HG03521 (cell line): Measurements from ENCODE around the gene FBXW8.

Experiments
- ATAC-seq: cut with Tn5 transposase; IDR thresholded peaks from one replicate; pipeline ENCODE4 v1.9.1; 2021; ENCODE audit warnings: mild to moderate bottlenecking, moderate library complexity; ENCODE audit not compliant: unreplicated experiment

FBXW8 gene

DNA sequence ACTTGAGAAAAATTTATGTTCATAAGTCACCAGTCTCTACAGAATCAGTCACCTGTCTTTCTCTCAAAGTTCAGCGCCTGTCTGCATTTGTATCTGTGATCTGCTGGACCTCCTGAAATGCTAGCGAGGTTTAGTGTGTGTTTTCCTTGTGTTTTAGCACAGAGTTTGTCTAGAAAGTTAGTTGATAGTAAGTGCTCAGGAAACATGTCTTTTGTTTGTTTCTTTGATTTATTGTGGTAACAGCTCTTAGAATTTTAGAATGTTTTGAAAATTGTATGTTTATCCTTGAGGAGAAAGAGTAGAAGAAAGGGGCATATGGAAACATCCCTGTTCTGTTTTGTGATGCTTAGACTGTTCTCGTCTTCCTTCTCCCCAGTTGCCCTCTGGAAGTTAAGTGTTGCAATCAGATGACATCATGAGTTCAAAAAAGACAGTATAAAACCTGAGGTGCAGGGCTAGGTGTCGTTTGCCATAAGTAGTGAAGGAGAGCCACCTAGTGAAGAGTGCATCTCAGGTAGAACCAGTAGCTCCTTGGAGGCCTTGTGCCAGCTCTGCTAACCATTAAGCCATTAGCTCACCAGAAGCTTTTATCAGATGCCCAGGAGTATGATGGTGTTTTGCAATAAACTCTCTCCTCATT lies 44.8 kb downstream of the FBXW8 start:
- no peak for ATAC-seq

DNA sequence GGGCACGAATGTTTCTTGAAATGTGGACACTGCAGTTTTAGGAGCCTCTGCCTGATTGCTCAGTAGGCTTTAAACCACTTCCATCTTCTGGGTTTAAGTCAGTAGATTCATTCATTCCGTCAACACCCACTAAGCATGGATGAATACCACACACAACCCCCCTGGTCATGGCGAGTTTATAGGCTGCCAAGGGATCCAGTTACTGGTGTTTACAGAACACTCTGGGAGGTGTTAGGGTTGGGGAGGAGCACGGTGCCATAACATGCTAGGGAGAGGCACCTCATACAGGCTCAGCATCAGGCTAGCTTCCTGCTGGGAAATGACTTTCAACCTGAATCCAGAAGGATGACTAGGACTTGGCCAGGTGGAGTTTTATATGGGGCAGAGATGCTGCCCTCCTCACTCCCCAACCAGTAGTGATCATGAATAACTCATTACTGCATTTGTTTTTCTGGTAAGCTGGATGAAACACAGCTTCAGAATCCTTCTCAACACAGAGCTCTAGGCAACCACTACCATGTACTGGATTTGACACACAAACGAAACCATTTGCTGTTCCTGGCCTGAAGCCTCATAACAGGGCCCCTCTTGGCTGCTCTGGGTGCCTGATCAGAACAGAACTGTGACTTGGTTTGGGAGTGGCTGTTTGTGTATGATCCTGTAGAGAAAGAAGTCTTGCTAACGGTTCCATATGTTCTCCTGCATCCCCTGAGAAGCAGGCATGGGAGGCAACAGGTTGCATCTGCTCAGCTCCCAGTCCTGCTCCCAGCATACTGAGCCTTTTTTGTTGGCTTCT lies 47.9 kb downstream of the FBXW8 start:
- no peak for ATAC-seq

DNA sequence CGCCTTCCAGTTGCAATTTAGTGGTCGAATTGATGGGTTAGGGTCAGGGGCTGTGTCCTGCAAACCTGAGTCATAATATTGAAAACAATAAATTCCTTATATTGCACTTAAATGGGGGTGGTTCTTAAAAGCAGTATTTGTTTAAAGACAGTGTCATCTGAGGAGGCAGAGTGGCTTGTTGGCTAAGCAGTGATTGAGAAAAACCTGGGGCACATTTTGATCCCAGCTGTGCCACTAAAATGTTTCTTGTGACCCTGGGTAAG lies 48.4 kb downstream of the FBXW8 start:
- ATAC-seq = no peak

DNA sequence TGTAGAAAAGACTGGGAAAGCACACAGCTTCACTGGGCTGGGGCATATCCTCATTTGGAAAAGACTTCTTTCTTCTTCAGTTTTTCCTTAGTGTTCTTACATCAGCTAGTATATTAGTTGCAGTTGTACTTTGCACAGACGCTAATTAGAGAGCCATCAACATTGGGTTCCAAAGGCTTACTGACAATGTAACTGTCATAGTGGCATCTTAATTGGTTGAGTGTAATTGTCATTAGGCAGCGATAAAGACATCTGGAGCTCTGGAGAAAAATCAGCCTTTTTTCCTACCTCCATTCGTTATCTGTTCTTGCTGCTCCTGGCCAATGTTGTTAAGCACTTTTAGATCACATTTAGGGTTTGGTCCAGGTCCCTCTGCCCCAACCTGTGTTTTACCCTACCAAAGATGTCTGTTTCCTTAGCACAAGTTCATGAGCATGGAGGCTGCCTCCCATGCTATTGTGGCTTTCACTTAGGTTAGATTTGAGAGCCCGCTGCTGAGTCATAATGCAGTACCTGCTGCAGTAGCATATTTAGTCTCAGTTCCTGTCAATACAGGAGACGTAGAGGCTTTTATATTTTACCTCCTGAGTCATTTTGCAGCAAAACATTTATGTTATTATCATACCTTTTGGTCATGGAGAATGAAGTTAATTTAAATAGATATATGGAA lies 49.2 kb downstream of the FBXW8 start:
- ATAC-seq = peak; percentile 95

DNA sequence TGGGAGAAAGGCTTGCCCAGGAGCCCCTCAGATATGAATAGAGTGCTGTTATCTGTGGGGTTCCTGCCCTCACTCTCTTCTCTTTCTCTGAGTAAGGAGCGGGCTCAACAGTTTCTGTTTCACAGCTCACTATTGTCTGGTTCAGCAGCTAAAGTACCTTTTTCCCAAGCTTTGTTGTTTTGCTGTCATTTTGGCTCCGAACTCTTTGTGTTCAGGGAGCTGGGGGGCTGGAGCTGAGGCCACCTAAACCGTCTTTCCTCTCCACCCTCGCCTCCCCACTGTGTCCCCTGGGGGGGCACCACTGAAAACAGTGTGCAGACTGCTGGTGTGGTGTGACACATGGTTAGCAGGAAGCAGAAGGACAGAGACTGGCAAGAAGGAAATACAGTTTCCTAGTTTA lies 51.4 kb downstream of the FBXW8 start:
- no peak for ATAC-seq

DNA sequence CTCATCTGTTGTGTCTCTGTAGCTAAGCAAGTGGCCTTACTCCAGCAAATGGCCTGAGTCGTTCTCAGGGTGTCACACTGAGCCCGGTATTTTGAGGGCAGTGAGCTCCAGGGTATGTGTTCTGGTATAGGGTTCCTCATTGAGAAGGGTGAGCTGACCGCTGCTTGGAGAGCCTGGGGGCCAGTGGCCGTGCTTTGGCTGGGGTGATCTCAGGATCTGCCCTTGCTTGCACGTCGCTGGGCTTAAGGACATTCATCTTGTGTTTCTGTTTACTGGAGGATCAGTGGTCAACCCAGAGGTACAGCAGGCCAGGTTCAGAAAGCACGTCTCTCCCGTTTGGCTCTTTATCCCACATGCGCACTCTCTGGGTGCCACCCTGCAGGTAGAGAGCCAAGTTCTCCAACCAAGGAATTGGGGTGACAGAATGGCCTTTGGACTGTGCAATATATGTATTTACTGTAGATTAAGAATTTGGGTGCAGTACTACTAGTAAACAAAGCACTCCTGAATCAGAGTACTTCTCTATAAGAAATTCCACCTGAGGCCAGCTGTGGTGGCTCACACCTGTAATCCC lies 52.1 kb downstream of the FBXW8 start:
- no peak for ATAC-seq

DNA sequence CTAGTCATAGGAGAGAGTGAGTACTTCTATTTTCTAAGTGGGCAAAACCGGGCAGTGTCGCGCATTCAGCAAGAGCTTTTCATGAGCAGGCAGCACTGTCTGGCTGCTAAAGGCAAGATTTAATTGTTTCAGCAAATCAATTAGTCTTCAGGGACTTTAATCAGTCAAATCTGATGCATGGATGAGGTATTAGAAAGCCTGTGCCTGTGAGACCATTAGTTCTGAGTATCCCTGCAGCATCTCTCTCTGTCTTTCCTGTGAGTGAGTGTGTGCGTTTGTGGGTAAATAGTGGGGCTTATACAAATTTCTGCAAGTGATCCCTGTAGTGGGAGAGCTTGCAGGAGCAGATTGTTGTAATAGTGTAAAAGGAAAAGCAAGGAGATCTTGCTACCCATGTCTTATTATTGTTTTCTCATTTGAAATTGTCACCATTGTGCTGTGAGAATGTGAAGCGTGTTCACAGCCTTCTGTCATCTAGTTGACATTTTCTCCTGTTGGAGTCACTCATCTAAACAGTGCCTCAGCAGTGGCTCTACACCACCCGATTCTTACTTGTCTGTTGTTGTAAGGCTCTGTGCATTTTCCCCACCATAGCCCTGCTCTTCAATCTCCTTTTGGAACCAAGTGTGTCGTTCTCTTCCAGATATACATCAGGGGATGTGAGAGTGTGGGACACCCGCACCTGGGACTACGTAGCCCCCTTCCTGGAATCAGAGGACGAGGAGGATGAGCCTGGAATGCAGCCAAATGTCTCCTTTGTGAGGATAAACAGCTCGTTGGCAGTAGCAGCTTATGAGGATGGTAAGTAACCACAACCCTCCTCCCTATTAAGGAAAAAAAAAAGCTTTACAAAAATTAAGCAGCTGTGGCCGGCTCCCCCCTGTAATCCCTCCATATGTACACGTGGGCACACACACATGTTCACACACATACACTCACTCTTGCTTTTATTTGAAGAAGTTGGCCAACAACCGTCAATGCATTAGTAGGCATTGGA lies 53.6 kb downstream of the FBXW8 start:
- no peak for ATAC-seq

DNA sequence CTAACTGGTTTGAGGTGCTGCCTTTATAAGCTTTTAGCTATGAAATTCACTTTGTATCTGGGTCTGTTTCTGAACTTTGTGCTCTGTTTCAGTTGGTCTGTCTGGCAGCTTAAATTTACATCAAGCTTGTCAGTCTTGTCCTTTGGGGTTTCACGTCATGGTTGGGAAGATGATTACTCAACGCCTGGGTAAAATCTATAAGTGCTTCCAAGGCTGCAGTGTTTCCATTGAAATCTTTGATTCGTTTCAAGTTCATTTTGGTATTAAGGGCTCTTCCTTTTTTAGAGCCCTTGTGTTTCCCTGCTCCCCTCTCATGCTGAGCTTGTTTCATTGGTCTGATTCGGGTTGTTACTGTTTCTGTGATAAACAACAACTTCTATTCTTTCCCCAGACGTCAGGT lies 58.2 kb downstream of the FBXW8 start:
- no peak for ATAC-seq

DNA sequence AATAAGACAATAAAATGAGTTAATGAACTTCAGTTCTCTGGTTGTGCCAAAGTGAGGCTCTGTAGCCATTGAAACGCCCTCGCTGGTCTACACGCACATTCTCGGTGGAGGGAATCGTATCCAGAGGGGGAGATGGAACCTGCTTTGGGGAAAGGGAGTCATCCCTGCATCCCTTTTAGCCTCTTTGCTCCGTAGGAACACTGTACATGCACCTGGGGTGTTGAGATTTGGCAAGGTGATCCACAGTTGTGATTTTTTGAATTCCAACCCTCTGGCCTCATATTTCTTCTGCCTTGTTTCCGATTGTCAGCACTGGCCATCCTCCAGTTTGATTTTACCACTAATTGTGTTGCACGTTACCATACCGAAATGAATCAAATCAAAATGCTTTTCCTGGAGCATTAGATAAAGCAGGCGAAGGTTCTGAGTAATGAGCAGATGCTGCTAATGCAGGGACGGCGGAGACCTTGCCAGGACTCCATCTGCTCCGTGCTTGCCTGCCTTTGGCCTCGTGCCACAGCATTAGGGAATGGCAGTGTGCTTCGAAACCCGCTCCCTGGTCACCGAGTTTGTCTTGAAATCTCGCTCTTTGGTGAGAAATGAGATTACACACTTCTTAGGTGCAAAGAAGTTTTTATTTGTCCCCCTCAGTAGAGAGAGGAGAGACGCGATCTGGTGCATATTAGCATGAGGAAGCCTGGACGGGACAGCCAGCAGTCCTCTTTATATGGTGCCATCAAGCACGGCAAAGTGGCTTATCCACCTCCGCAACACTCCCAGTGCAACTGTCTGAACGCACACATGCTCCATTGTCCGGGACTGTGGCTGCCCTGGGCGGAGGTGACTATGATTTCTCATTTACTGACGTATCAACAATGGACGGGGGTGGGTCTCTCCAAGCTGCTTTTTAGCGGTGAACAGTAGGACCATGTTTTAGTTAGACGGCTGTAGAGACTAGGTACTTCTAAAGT lies 59.1 kb downstream of the FBXW8 start:
- ATAC-seq = no peak

DNA sequence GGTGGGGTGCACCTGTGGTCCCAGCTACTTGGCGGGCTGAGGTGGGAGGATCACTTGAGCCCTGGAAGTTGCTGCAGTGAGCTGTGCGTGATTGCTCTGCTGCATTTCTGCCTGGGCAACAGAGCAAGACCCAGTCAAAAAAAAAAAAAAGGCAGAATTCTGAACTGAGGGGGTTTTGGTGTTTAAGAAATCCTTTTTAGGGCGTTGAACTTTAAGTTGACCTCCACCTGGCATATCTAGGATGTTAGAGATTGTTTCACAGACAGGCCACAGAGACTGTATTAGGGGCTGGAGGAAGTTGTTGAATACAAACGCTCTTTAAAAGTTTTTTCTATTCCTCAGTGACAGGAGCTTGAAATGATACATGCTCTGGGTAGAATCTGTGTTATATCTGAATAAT lies 60.5 kb downstream of the FBXW8 start:
- no peak for ATAC-seq

DNA sequence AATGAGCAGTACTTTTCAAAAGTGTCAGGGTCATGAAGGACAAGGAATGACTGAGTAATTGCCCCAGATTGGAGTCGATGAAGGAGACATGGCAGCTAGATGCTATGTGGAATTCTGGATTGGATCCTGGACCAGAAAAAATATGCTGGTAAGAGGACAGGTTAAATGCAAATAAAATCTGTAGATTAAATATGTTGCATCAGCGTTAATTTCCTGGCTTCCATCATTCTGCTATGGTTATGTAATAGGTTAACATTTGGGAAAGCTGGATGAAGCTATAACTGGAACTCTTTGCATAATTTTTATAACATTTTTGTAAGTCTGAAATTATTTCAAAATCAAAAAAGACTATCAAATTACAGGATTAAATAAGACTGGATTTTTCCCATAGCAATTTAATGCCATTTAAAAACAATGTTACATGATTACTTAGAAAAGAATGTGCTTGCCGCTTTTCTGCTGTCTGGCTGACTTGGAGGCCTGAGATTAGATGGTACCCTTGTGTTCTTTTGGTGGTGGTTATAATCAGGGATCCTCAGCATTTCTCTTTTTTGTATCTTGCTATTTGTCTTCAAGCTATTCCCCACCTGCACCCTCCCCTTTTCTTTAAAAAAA lies 65.1 kb downstream of the FBXW8 start:
- ATAC-seq = no peak

DNA sequence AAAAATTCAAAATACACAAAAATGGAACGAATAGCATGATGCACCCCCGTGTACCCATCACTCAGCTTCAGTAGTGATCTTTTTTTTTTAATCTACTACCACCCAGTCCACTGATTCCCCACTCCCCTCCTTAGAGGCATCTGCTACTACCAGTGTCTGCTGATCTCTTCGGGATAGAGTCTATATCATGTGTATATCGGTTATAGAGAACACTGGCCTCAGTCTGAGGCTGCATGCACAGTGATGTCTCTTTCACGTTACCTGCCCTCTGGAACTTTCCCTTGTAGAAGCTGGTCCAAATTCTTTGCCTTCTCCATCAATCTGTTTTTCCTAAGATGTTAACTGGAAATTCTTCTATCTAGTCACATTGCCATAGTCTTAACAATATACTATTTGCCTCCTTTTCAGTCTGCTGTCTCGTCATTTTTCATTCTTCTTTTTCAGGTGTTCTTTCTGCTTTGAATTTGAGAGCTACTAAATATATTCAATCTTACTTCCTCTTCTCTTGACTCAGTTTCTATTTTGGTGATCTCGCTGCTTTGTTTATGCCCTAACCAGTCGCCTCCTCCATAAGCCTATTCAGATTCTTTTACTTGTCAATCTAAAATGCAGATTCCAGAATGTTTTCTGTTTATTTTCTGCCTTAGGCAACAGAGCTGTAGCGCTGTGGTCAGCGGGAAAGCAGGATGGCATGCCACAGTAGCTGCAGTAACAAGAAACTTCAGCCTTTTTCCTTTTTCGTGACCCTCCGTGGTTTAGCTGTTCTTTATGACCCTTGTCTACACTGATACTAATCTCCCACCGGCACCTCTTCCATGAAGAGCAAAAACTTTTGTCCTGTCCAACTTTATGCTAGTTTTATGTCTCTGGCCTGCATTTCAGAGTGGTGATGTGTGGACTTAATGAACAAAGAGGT lies 67.0 kb downstream of the FBXW8 start:
- no peak for ATAC-seq

DNA sequence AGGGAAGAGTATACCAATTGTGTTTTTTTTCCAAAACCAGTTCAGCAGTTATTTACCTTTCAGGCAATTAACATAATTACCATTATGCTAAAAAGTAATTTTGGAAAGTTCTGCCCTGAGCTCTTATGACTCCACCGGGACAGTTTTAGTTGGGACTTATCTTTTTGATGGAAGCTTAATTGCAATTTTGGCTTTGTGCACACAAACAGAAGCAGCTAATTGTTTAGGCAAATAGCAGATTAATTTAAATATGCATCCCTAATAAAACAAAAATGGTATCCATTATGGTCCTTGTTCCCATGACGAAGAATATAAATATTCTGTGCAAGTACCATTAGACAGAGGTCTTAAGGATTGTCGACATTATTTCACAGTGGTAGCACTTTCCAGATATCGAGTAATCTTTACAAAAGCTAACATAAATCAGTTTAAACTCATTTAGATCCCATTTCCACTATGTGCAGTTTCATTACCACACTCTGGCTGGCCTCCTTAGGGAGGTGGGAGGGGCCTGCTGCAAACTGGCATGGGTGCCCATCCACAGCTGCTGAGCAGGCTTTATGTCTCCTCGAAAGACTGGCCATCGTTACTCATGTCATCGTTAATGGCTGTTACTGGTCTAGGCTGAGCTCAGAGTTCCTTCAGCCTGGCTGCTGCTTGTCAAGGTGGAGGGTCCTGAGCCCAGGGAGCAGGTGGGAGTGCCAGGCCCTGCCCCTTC lies 68.2 kb downstream of the FBXW8 start:
- ATAC-seq = no peak

DNA sequence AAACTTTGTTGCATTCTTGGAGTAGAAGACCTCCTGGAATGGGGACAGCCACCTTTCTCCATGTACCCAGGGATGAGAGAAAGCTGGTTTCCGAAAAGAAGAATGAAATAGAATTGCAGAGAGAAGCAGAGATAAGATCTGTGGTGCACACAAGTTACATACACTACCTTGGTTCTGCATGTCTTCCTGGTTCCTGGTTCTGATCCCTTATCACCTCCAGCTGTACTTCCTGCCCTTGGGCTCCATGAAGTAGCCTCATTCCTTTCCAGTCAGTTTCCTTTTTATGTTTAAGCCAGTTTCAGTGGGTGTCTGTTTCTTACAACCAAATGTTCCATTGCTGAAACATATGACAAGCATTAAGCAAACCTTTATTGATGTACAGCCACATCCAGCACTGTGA lies 69.3 kb downstream of the FBXW8 start:
- no peak for ATAC-seq

DNA sequence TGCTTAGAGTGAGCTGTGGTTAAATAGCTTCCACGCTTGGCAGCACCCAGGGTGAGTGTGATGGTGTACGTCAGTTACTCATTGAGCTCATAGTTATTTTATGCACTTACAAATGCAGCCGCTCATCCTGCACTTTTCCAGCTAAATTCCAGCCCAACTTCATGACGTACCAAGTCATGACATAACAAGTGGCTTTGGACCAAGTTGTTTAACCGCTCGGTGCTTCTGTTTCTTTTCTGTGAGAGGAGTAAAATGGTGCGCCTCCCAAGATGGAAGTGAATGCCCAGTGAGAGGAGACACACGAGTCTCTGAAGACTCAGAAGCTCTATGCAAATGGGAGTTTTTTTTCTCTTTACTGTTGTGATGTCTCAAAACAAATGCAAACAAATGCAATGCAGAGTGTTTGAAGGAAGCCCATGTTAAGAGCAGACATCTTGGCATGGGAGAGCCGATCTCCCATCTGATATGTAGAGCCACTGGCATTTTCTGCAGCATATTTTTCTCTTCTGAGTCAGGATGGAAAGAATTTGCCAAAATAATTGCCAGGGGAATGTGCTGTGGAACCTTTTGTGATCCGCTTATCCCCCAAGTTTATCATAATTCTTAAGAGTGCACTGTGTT lies 72.2 kb downstream of the FBXW8 start:
- no peak for ATAC-seq

DNA sequence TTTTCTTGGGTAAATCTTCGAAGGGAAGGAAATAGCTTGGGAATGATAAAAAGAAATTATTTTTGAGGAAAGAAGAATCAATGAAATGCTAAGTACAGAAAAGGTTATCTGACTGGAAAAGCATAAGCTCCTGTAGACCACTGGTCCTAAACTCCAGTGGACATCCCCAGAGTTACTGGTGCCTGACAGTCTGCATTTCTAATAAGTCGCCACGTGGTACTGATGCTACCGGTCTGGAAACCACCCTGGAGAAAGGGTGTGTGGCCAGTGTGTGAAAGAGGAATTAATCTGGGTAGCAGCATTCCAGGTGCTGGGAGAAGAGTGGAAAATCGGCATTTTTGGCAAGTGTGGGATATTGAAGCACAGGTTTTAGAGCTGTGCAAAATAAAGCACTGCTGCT lies 73.3 kb downstream of the FBXW8 start:
- no peak for ATAC-seq

DNA sequence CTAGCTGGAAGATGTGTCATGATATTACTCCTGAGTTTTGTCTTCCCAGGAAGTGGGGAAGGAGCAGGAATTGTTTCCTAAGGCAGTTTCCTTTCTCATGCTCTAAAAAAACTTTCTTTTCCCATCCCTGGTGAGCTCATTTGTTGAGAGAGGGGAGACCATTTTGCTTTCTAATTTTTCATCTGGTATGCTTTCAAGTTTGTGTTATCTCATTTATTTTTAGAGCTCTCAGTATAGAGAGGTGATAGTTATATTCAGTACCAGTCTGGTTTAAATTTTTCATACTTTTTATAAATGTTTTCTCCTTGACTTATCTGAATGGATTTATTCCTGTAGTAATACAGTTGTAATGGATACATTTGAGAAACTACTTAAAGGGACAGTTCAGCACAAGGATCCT lies 79.6 kb downstream of the FBXW8 start:
- no peak for ATAC-seq
